Subcutaneous abdominal adipose tissue (tissue), 5 donors: Measurements from ENCODE around the gene C11orf68.
A peak's percentile ranks its signal among the peaks of the same experiment; 100 is the strongest.
"Not testable (repeated sequence)": the region's sequence is repeated elsewhere in the genome, so short reads cannot be mapped to it uniquely, and the experiment has no call there.

ENCODE experiments used
- H3K27ac ChIP-seq: one replicate; pipeline ENCODE4 v1.7.0; 2013; ENCODE audit warnings: low read depth, mild to moderate bottlenecking, inconsistent platforms, low read length, moderate library complexity
- H3K27me3 ChIP-seq, 5 donors: one replicate each; pipeline ENCODE4 v1.7.0; 2013; ENCODE audit warnings: low read length in 5 of 5, inconsistent platforms in 1 of 5; ENCODE audit not compliant: control insufficient read depth in 5 of 5, insufficient read depth in 4 of 5
- H3K36me3 ChIP-seq, 5 donors: one replicate each; pipeline ENCODE4 v1.7.0; 2013; ENCODE audit warnings: low read length in 5 of 5; ENCODE audit not compliant: control insufficient read depth in 5 of 5, insufficient read depth in 5 of 5
- H3K4me1 ChIP-seq, 5 donors: one replicate each; pipeline ENCODE4 v1.7.0; 2013; ENCODE audit warnings: low read length in 5 of 5, mild to moderate bottlenecking in 3 of 5, moderate library complexity in 1 of 5; ENCODE audit not compliant: control insufficient read depth in 5 of 5, insufficient read depth in 5 of 5
- H3K4me3 ChIP-seq, 5 donors: one replicate each; pipeline ENCODE4 v1.7.0; 2013; ENCODE audit warnings: low read length in 5 of 5, low read depth in 1 of 5
- H3K9ac ChIP-seq, 5 donors: one replicate each; pipeline ENCODE4 v1.7.0; 2013; ENCODE audit warnings: low read length in 5 of 5, mild to moderate bottlenecking in 4 of 5, moderate library complexity in 3 of 5
- H3K9me3 ChIP-seq, 5 donors: one replicate each; pipeline ENCODE4 v1.7.0; 2013; ENCODE audit warnings: low read length in 5 of 5; ENCODE audit not compliant: control insufficient read depth in 5 of 5
- donor health status: healthy.
- donor health status: healthy.
- donor health status: healthy.
- donor health status: healthy.
- donor health status: healthy.

The C11orf68 gene

DNA sequence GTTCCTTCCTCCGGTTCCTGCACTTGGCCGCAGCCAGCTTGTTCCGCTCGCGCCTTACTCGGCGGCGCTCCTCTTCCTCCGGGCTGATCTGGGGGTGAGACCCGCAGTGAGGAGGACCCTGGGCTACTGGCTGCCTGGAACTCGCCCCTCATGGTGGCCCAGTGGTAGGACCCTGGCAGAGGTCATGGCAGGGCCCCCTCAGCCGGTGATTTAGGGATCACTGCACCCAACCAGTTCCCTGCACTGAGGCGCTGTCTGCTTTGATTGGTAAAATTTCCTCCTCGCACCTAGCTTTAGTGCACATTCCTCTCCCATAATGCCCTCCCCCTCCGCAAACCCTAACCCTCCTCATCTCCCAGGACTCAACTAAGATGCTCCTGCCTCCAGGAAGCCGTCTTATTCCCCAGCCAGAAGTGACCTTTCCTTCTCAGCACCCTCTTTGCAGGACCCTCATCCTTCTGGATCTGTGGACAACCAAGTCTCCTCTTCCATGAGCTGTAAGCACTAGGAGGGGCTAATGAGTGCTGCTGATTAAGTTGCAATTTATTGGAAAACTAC is 24.7 kb downstream of the C11orf68 start:
- Histone ChIP-seq H3K36me3 (no peaks in the 10 kb centered on the region), H3K4me1 (peaks cover 8 to 56% (median 52%) of the 10 kb centered on the region in 5 donors), H3K27ac (peak overlapping the region; percentile 99), H3K9ac (peak overlapping the region in 4 of 5 donors; percentile 2 to 68 (median 28)), H3K27me3 (peaks cover 0 to 2% (median 0%) of the 10 kb centered on the region in 5 donors), H3K4me3 (peak overlapping the region in 4 of 5 donors; percentile 33 to 78 (median 58)), H3K9me3 (no peaks in the 10 kb centered on the region)

DNA sequence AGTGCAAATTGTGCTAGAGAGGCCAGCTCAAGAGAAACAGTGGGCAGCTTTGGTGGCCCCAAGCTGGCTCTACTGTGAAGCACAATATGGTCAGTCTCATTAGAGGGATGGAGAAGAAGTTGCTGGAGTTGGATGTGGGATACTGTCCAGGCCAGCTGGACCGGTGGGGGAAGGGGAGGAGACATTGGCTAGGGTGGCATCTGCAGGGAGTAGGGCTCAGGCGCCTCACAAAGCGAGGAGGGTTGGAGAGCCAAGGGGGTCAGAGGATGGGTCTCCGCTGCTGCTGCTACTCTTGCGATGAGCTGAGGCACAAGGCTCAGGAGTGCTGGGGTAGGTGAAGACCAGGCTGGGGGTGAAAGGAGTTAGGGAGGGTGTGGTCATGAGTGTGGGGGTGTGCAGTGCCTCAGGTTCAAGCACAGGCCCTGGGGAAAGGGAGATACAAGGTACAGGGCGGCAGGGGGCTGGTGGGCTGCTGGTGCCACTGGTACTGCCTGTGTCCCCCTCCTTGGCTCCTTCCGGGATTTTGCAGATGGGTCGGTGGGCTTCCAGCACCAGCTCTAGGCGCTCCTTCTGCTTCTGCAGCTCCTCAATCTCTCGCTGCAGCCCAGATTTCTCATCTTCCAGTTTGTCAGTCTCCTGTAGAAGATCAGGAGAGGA is 26.1 kb downstream of the C11orf68 start:
- Histone ChIP-seq H3K27me3 (no peaks in the 10 kb centered on the region), H3K36me3 (no peaks in the 10 kb centered on the region), H3K9ac (no peak overlapping the region), H3K27ac (peak overlapping the region; percentile 99), H3K9me3 (no peaks in the 10 kb centered on the region), H3K4me3 (peak overlapping the region in 4 of 5 donors; percentile 44 to 88 (median 75)), H3K4me1 (peaks cover 8 to 61% (median 56%) of the 10 kb centered on the region in 5 donors)

DNA sequence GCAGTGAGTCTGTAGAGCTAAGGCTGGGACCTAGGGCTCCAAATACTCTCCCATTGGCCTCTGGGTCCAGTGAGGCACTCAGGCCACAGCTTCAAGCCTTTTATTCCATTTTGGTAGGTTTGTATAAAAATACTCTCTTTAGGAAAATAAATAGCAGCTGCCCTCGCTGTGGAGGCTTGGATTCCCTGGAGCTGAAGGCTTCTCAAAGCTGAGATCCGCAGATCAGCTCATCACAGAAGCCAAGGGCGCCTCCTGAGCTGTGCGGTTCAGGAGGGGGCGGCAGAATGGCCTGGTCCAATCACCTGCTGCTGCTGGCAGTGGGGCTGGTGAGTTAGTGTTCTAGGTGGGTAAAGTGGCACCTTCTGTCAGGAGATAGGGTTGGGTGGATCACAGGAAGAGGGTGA is 26.7 kb downstream of the C11orf68 start:
- Histone ChIP-seq H3K9ac (peak overlapping the region; percentile 26 to 79 (median 77)), H3K4me1 (peaks cover 8 to 68% (median 62%) of the 10 kb centered on the region in 5 donors), H3K27ac (peak overlapping the region; percentile 99), H3K4me3 (peak overlapping the region in 4 of 5 donors; percentile 59 to 88 (median 75))
- H3K27me3 ChIP-seq, H3K9me3 ChIP-seq, H3K36me3 ChIP-seq: not testable (repeated sequence)

DNA sequence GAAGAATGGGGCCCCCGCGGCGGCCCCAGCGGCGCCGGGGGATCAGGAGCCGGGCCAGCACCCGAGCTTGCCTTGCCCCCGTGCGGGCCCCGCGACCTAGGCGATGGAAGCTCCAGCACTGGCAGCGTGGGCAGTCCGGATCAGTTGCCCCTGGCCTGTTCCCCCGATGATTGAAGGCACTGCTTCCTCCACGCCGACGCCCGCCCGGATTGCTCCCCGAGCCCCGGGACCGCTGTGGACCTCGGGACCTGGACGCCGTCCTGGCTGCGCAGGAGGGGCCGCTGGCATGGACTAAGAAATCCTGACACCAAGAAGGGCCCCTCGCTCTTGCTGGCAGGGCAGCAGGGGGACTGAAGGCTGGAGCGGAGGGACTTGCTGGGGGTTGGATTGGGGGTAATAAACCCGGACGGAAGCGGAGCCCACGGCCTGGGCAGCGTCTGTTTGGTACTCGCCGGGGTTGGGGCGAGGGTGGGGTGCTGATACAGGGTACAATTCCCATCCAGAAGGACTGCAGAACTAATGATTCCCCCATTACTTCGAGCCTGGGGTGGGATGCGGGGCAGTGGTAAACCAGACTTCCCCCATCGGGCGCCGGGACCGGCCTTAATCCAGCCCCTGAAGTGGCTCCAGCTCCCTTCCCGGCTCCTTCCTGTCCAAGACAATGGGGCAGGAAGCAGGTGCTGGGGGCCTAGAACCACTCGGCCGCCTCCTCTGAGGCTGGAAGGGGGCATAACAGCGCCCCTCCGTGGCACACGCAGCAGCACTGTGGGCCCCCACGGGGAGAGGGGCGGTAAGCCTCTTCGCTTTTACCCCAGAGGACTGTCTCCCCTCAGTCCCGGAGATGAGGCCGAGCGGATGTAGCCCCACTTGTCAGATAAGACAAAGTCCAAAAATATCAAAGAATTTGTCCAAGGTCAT is 27.4 kb downstream of the C11orf68 start:
- peak overlapping the region; percentile 59 to 88 (median 78) for H3K4me3 ChIP-seq
- H3K27ac ChIP-seq, result peak overlapping the region; percentile 99
- H3K36me3 ChIP-seq, result peaks cover 2 to 6% (median 4%) of the 10 kb centered on the region in 5 donors
- H3K4me1 ChIP-seq, result peaks cover 8 to 68% (median 62%) of the 10 kb centered on the region in 5 donors
- H3K9ac ChIP-seq, result peak overlapping the region; percentile 26 to 79 (median 77)
- H3K27me3 ChIP-seq, result no peaks in the 10 kb centered on the region
- H3K9me3 ChIP-seq, result no peaks in the 10 kb centered on the region

DNA sequence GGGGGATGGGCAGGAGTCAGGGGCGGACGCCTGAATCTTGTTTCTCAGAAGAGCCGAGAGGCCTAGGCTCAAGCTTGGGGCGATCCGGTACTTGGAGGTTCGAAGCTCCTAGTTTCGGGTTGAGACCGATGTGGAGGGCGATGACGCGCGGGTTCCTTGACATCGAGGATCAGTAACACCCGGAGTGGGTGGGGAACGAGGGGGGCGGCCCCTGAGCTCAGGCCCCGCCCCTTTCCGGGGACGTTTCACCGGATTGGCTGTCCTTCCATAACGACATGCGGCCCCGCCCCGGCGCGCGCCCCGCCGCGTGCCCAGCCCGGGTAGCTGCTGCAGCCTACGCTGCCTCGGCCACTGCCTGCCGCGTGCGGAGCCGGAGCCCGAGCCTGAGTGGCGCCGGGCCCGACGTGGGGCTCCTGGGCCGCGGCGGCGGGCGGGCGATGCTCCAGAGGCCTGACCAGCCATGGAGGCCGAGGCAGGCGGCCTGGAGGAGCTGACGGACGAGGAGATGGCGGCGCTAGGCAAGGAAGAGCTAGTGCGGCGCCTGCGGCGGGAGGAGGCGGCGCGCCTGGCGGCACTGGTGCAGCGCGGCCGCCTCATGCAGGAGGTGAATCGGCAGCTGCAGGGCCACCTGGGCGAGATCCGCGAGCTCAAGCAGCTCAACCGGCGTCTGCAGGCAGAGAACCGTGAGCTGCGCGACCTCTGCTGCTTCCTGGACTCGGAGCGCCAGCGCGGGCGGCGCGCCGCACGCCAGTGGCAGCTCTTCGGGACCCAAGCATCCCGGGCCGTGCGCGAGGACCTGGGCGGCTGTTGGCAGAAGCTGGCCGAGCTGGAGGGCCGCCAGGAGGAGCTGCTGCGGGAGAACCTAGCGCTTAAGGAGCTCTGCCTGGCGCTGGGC is 28.3 kb downstream of the C11orf68 start, which contains the start of gene CCDC85B:
TSS of gene CCDC85B (plus strand) at position 350 of the 895 bp plus-strand sequence. CDS start at position 461, 111 bp downstream.
- H3K4me1 ChIP-seq, result peaks cover 8 to 68% (median 62%) of the 10 kb centered on the region in 5 donors
- peaks cover 5 to 13% (median 9%) of the 10 kb centered on the region in 5 donors for H3K36me3 ChIP-seq
- no peaks in the 10 kb centered on the region for H3K27me3 ChIP-seq
- peak within 1 kb of the TSS; percentile 75 to 91 (median 79) for H3K4me3 ChIP-seq
- H3K9me3 ChIP-seq, result no peaks in the 10 kb centered on the region
- peak within 1 kb of the TSS; percentile 59 to 87 (median 79) for H3K9ac ChIP-seq
- peak within 1 kb of the TSS; percentile 99 for H3K27ac ChIP-seq

DNA sequence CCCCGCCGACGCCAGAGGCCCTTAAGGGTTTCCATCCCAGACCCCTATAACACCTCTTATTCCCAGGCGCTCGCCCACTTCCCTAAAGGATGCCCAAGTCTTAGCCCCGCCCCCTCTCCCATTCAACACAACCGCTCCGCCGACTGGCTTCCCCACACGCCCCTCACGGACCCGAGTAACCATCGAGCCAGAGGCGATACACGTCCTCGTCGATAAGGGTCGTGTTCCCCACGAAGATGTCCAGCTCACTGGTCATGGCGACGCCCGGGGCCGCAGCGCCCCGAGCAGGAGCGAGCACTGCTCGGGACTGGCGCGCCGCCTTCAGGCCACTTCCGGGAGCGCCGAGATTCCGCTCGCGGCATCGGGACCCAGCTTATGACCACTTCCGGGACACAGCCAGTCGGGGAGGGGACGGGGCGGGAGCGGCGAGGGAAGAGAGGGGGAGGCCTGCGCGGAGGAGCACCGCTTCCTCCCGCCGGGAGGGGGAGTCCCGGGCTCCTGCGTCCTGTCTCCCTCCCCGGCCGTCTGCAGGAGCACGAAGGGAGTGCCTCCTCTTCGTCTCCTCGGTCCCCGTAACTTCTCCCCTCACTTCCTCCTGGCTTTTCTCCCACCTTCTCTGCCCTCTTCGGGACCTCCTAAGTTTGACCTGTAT is 30.6 kb downstream of the C11orf68 start, which contains the start of gene FIBP:
TSS of gene FIBP (minus strand) at position 309 of the 652 bp plus-strand sequence. CDS start at position 256, 53 bp downstream.
- H3K4me3 ChIP-seq, result peak within 1 kb of the TSS; percentile 78 to 91 (median 83)
- H3K4me1 ChIP-seq, result peaks cover 4 to 58% (median 56%) of the 10 kb centered on the region in 5 donors
- H3K9ac ChIP-seq, result peak within 1 kb of the TSS; percentile 70 to 87 (median 79)
- peak within 1 kb of the TSS; percentile 99 for H3K27ac ChIP-seq
- peaks cover 5 to 32% (median 24%) of the 10 kb centered on the region in 5 donors for H3K36me3 ChIP-seq
- no peaks in the 10 kb centered on the region for H3K27me3 ChIP-seq
- H3K9me3 ChIP-seq, result no peaks in the 10 kb centered on the region

DNA sequence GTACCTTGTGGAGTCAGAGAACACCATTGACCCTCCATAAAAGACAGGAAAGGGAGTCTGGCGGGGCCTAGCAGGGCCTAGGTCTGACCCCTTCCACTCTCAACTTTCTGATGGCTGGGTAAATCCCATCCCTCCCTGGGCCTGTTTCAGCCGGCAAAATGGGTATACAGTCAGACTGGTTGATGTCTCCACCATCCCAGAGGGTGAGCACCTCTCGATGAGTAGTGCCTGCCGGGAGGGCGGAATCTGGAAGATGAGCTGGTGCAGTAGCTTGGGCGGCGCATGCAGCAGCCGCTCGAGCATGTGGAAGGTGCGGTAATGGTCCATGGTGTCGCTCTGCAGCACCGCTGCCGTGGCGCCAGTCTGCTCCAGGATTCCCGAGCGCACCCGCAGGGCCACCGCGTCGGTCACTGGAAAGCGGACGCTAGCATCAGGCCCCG is 31.1 kb downstream of the C11orf68 start:
- Histone ChIP-seq H3K36me3 (peaks cover 5 to 38% (median 30%) of the 10 kb centered on the region in 5 donors), H3K9ac (peak overlapping the region; percentile 35 to 77 (median 68)), H3K4me3 (peak overlapping the region; percentile 56 to 91 (median 83)), H3K4me1 (peaks cover 4 to 54% (median 52%) of the 10 kb centered on the region in 5 donors), H3K27me3 (no peaks in the 10 kb centered on the region), H3K9me3 (no peaks in the 10 kb centered on the region), H3K27ac (peak overlapping the region; percentile 99)

DNA sequence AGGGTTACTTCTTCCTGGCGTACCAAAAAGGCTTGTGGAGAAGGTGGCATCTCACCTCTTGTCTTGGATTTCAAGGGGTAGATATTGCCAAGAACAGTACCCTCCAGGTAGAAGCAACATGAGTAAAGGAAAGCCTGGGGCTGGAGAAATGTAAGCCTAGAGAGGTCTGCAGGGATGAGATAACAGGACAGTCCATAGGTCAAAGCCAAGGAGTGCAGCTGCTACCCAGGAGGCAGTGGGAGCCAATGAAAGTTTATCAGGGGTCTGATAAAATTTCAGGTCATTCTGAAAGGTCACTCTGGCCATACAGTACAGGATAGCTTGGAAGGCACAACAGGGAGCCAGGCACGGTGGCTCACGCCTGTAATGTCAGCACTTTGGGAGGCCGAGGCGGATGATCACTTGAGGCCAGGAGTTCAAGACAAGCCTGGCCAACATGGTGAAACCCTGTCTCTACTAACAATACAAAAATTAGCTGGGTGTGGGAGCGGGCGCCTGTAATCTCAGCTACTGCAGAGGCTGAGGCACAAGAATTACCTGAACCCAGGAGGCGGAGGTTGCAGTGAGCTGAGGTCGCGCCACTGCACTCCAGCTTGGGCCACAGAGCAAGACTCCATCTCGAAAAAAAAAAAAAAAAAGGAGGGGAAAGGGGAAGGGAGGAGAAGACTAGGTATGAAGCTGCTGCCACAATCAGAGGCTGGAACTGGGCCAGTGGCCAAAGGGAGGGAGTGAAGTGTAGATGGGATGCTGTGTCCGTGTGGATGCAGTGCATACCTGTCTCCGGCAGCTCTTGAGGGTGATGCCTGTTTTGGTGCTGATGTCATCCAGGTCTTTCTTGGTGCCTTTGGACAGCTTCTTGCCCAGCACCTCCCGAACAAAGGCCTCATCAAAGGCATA is 31.8 kb downstream of the C11orf68 start:
- peaks cover 5 to 44% (median 34%) of the 10 kb centered on the region in 5 donors for H3K36me3 ChIP-seq
- H3K9me3 ChIP-seq, result no peaks in the 10 kb centered on the region
- H3K27ac ChIP-seq, result peak overlapping the region; percentile 99
- peak overlapping the region; percentile 56 to 91 (median 83) for H3K4me3 ChIP-seq
- peaks cover 4 to 47% (median 45%) of the 10 kb centered on the region in 5 donors for H3K4me1 ChIP-seq
- no peaks in the 10 kb centered on the region for H3K27me3 ChIP-seq
- H3K9ac ChIP-seq, result peak overlapping the region in 3 of 5 donors; percentile 60 to 77 (median 68)
